Frontal cortex (tissue), 4 donors: Measurements from ENCODE around the gene NF1. TPM values are rescaled to one million over a fixed set of nuclear protein-coding genes. Genes with fewer than 3 reads are reported as not detected.
"Not testable (repeated sequence)": the region's sequence is repeated elsewhere in the genome, so short reads cannot be mapped to it uniquely, and the experiment has no call there.

ENCODE experiments used
- DNase-seq, 2 donors: peaks; one replicate each; pipeline ENCODE4 v3.0.0; 2012; ENCODE audit warnings: low spot score in 2 of 2
- FAIRE-seq: peaks from 2 replicates; lab custom pipeline; 2012; peaks lifted over from hg19 to GRCh38; lab: Jason Lieb, UNC
- total RNA-seq: library from RNA; depleted of rRNA; stranded (reverse); fragments of >200 nt; gene quantifications from one replicate; pipeline ENCODE4 v1.2.3, GENCODE V29; 2014
- donor health status: control.
- donor health status: control.
- donor health status: control.

Gene NF1
- total RNA-seq, 1 donor from 2014 or later, result 96.6 TPM

DNA sequence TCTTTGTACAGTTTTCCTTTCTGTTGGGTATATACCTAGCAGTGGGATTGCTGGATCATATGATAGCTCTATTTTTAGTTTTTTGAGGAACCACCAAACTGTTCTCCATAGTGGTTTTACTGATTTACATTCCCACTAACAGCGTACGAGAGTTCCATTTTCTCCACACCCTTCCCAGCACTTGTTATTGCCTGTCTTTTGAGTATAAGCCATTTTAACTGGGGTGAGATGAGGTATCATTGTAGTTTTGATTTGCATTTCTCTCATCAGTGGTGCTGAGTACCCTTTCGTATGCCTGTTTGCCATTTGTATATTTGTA lies 220.0 kb downstream of the NF1 start:
- DNase-seq (no peak), FAIRE-seq (no peak)

DNA sequence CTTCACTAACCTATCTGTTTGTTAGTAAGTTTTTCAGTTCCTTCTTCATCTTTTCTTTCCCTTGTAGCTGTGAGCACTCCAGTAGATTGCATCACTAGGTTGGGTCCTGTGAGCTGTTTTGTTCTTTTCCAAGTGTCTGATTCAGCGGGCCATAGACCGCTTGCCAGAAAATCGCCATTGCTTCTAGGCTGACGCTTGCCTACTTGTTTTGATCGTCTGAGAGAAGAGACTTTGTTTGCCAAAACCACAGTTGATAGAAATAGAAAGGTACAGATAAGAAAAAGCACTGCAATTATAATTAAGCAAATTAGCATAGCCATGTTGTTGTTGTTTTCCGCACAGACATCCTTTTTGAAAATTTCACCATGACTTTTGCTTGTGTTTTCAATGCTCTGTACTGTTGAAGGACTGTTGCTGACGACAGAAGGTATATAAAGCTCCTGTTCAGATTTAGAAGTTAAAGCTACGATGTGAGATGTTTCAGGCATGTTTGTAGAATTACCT lies 223.6 kb downstream of the NF1 start:
- DNase-seq (no peak), FAIRE-seq (peak; percentile 58)

DNA sequence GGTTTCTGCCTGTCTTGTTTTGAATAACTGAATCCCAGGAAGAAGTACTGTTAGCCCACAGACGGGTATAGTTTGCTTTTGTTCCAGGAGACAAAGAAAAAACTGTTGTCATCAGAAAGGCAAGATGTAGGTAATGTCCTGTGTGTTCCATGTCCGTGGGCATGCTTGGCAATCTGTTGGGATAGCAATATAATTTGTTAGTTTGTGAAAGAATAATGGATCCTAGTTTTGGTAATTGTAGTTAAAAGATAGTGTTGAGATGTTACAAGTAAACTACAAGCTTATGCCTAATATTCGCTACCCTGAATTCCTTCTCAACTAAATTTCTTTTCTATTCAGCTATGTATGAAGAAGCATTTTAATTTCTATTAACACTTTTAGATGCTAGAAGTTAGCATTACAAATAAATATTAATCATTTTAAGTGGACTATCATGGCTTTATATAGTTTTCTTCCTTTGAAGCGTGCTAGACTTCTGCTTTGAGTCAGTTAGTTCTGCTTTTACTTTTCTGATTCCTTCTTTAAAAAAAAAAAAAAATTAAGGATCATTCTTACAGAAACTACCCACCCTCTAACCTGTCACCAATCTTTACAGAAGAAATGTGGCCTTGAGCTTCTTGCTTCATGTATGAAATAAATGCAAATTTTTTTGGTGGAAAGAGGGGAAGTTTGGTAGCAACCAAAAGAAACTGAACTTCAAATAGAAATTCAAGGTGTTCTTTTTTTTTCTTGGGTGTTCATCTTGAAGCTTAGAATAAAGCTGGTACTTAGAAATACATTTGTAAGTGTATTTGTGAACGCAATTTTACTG lies 224.3 kb downstream of the NF1 start:
- no peak for FAIRE-seq
- no peak for DNase-seq

DNA sequence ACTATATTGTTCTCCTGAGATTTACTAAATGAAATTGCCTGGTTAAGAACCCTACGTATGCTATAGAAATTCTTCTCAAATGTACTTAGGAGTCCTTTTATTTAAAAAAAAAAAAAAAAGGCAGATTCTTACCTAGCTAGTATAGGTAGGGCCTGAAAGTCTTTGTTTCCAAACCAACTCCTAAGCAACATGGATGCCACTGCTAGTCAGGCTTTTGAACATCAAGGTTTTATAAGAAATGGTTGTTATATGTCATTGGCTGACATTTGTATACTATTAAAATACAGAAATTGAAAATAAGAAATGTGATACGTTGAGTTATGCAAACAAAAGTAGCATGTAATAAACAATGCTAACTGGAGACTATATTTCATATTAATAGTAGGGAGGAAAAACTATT lies 225.5 kb downstream of the NF1 start:
- FAIRE-seq, result no peak

DNA sequence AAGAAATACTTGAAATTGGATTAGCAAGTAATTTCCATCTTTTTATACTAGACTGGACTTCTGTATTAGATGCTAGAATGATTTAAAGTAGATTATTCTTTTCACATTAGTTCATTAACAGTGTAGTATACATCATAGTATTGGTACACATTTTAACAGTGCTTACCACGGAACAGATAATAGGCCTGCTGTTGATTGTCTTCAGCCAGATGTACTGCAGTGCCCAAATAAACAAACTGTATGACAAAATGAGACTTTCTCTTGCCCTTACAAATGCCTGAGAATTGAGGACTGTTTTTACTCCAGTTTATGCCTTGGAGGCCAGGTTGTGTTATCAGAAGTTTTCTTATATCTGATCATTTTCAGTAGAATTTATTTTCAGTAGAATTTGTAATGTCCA lies 226.0 kb downstream of the NF1 start:
- FAIRE-seq (no peak), DNase-seq (no peak)

More for the DNA sequence above, 225.5 kb downstream of the NF1 start:
- DNase-seq, result no peak

DNA sequence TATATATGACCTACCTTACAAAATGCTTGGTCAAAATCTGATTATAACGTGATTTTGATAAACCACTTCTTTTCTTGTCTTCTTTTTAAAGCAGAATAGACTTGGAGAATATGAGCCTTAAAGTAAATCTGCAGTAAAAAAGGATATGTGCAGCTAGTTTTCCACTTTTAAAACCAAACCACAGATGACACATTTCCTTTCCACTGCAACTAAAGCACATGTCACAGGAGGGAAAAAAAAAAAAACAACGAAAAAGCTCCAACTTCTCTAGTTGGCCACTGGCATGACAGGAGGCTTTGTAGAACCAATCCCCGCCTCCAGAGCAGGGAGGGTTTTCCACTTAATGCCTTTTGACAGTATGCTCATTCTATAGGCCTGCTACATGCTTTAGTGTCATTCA lies 226.7 kb downstream of the NF1 start, which contains the start of gene EVI2A:
Gene EVI2A (minus strand): TSS at position 142 of the 400 bp plus-strand sequence. CDS start 2,609 bp downstream, outside the sequence.
- no peak for DNase-seq
- no peak for FAIRE-seq

DNA sequence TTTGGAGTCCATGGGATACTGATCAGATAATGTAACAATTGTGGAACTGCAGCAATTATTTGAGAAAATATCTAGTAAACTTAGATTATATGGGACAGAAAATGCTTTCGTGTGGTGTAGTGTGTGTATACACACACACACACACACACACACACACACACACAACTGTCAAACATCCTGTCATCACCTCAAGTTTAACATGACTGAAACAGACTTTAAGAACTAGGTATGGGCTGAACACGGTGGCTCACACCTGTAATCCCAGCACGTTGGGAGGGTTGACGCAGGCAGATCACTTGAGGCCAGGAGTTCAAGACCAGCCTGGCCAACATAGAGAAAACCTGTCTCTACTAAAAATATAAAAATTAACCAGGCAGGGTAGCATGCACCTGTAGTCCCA lies 227.2 kb downstream of the NF1 start:
- FAIRE-seq (no peak), DNase-seq (no peak)

DNA sequence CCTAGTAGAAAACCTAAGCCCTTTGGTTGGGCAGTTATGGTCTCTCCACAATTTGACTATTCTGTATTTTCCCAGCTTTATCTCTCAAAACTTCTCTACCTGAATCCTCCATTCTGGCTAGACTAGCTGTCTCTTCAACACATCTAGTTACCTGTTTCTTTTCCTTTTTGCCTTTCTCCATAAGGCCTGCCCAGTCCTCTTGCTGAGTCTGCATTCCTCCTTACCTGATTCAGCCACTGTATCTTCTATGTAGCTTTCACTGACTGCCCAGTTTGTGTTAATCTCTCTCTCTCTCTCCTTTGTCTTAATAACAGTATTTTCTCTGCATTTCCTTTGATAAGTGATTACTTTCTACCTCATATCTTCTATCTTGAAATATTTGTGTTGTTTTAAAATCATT lies 228.8 kb downstream of the NF1 start:
- no peak for FAIRE-seq
- DNase-seq, result no peak

DNA sequence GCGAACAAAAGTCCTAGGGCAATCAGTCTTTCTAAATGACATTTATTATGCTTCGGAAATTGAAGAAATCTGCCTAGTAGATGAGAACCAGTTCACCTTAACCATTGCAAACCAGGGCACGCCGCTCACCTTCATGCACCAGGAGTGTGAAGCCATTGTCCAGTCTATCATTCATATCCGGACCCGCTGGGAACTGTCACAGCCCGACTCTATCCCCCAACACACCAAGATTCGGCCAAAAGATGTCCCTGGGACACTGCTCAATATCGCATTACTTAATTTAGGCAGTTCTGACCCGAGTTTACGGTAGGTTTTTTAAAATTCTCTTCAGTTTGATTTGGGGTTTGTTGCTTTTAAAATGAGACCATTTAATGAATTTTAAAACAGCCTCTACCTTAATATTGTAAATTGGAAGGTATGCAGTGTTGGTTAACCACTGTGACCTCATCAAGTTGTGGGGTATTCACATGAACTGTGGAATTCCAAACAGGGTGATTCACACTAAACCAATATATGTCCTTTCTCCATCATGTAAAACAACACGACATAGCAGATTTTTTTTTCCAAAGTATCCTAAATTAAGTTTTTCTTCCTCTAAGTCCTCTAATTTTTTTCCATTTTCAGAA lies 232.9 kb downstream of the NF1 start:
- no peak for FAIRE-seq

DNA sequence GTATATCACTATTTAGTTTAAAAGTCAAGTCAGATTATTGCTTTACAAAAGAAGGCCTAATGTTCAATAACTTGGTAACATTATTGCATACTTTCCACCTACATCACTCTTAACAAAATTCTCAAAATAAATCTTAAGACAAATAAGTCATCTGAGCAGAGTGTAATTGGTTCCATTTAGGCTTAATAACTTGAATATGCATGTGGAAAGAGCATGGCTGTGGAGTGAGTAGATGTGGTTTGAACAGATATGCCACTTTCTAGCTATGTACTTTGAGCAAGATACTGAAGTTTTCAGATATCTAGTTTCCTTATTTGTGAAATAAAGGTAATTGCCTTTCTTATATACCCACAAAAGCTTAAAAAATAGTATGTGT lies 233.4 kb downstream of the NF1 start:
- FAIRE-seq (no peak), DNase-seq (no peak)

More for the DNA sequence above, 232.9 kb downstream of the NF1 start:
- no peak for DNase-seq

DNA sequence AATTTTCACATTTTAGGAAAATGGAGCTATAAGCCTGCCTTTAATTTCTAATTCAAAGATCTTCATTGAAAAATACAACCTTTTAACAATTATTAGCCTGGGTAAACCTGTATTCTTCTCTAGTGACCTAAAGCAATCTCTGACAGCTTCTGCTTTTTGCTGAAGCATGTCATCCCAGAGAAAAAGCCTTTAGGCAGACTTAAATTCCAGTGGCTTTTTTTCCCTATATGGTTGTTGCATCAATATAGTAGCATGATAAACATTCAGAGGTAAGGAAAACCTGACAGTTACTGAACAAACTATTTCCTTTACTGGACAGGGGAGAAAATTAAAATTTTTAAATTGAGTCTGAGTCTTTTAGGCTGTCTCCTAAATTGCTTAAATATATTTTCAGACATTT lies 234.4 kb downstream of the NF1 start:
- DNase-seq (no peak), FAIRE-seq (no peak)

DNA sequence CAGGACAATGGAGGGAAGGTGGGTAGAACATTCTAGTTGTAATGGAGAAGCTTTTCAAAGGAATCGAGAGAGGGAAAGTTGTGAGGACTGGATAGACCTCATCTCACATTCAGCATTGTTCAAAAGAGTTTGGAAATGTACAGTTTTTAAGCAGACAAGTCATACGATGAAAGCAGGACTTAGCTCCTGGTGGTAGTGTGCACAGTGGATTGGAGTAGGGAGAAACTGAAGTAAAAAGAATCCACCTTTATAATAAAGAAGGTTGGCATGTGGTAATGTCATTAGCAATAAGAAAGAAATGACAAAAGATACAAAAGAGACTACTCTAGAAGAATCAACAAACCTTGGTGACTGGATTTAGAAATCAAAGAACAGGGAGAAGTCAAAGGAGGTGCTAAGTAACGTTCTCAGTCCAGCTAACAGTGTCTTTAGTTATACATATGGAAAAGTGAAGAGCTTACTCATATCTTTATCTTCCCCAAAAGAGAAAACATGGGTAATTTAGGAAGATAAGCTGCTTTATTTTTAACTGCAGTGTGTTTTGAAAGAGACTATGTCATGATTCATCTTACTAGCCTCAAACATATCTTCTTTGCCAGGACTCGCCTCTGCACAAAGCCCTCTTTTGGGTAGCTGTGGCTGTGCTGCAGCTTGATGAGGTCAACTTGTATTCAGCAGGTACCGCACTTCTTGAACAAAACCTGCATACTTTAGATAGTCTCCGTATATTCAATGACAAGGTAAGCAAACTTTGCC lies 245.3 kb downstream of the NF1 start:
- FAIRE-seq (no peak), DNase-seq (peak in 1 of 2 donors; percentile 22)

DNA sequence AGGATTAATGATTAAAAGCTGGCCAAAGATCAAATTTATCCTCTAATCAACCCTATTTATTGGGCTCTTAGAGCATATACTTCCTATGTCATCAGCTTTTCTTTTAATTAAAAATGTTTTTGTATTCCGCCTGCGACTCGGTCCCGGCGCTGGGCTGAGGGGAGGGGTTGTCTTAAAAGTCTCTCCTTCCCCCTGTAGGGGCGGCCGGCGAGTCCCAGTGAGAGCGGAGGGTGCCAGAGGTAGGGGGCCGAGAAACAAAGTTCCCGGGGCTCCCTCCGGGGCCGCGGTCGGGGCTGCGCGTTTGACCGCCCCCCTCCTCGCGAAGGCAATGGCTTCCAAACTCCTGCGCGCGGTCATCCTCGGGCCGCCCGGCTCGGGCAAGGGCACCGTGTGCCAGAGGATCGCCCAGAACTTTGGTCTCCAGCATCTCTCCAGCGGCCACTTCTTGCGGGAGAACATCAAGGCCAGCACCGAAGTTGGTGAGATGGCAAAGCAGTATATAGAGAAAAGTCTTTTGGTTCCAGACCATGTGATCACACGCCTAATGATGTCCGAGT lies 250.5 kb downstream of the NF1 start:
- not testable (repeated sequence) for FAIRE-seq, DNase-seq

DNA sequence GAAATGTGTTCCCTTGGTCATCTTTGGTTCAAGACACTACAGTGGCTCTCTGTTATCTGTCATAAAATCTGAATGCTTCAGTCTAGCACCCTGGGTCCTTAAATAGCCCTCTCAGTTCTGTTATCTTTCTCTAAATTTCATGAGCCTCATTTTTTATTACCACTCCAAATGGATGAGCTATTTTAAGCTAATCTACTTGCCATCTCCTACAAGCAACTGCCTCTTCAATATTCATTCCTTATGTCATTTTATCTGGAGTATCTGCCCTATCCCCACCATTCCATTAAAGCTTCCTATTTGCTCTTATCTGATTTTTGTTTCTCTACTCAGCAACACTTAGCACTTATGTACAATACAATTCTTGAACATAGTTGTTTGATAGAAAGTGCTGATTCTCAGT lies 254.7 kb downstream of the NF1 start:
- FAIRE-seq (no peak), DNase-seq (no peak)

DNA sequence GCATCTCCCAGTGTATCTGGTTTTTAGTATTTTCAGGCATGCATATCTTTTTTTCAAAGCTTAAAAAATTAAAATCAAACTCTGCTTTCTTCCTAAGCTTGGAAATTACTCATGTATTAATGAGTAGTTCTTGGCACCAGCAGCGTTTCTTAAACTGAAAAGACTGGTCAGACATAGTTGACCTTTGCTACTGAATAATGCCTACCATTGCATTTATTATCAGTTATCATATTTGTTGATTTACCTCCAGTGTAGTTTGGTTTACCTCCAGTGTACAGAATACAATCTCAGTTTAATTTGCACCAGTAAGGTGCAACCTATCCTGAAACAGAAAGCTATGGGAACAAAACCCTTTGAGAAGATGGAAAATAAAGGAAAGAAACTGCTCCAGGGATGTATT lies 261.2 kb downstream of the NF1 start:
- DNase-seq, result no peak
- FAIRE-seq, result no peak

DNA sequence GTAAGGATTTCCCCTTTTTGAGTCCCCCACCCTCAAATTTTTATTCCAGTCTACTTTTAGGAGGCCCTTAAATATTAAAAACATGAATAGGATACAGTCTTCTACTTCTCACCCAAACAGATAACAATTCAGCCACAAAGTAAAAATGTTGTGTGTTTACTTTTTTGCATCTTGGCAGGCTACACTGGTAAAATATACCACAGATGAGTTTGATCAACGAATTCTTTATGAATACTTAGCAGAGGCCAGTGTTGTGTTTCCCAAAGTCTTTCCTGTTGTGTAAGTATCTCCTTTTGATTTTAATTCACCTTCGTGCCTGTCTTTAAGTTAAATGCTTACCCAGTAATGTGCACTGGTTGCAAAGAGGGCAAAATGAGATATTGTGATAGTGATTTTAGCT lies 262.3 kb downstream of the NF1 start:
- FAIRE-seq (no peak), DNase-seq (no peak)

DNA sequence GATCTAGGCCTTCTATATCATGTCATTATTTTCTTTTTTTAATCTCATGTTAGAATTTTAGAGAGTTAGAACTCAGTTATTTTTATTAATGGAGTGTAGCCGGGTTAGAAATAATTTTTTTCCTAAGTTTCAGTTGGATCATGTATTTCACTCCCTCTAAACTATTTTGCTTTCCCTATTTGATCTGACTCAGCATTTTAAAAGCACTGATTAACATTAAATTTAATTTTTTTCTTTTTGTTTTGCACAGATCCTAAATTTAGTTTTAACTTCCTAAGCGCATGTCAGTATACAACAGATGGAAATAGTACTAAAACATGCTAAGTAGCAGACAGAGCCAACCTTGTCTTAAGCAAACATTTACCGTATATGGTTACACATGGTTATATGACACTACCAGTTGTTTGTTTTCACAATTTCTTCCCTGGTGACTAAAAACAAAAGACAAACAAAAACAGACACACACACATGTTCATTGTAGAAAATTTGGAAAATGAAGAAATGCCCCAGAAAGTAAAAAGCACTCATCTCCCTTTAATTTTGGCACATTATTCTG lies 263.1 kb downstream of the NF1 start:
- DNase-seq, result no peak
- FAIRE-seq, result no peak

DNA sequence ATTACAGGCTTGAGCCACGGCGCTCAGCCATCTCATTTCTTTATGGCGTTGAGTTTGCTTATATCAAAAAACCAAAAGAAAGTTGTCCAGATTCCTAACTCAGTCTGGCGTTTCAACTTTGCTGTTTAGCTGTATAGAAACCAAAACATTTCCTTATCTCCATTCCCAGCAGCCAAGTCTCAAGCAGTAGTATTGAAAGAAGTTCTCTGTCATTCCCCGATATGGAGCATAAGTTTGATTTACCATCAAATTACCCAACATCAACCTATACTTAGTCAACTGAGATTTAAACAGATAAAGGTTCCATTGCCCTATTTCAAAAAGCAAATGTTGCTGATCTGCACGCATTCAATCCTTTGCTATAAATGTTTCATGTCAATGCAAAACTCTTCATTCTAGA lies 269.2 kb downstream of the NF1 start:
- FAIRE-seq (no peak), DNase-seq (no peak)

DNA sequence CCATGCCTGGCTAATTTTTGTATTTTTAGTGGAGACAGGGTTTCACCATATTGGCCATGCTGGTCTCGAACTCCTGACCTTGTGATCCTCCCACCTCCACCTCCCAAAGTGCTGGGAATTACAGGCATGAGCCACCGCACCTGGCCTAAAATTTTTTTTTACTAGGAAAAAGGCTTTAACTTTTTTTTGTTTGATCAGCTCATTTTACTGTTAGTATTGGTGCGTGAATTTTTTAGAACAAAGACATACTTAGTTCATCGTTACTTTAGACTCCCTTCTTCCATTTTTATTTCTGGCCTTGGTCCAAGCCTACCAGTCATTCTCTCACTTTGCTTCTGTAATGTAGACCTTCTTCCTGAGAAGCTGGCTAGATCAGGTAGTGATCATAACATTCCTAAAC lies 271.3 kb downstream of the NF1 start:
- no peak for FAIRE-seq
- DNase-seq, result no peak

DNA sequence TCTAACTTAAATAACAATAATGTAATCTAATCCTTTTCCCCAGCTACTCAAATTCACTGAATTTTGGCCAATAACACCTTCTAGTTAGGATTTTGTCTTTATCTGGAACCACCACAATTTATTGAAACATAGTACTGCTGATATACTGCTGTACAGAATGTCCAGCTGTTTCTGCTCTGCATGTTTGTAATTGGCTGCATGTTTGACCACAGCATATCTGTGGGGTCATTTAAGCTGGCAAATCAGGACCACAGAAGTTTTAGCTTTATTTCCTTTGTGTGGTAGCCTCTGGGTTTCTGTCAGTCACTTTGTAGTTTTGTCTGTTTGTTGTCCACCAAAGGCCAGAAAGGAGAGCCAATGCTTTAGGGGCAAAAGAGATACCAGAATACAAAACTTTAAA lies 274.5 kb downstream of the NF1 start:
- FAIRE-seq, result no peak
- no peak for DNase-seq
